Right renal cortex interstitium (tissue), 3 donors: ENCODE data around the gene PCDHB12. TPM values are rescaled to one million over a fixed set of nuclear protein-coding genes. Genes with fewer than 3 reads are reported as not detected.

ENCODE experiments used
- DNase-seq, 3 donors: peaks; one replicate each; pipeline ENCODE4 v3.0.0-alpha.2; 2013; ENCODE audit warnings: low read depth in 3 of 3, low spot score in 2 of 3
- polyA plus RNA-seq, 3 donors: library from polyadenylated mRNA; unstranded; fragments of 120-200 nt; gene quantifications; one replicate each; pipeline ENCODE4 v1.2.1, GENCODE V29; 2013; ENCODE audit not compliant: insufficient read length in 3 of 3

The PCDHB12 gene
- polyA plus RNA-seq, 3 donors = 4.7 to 5.8 (median 4.8) TPM

- DNase-seq = no peak
Measured at GRCh38 chr5:141260458-141261237, 52.1 kb downstream of the PCDHB12 start.

GRCh38 chr5:141261238-141261546 is 52.7 kb downstream of the PCDHB12 start:
- DNase-seq = no peak

Other genes with a start within 250 kb of the PCDHB12 start
- gene PCDHAC2, start 242.2 kb upstream of the PCDHB12 start, polyA plus RNA-seq = under 1 TPM; 0.36 to 0.65 (median 0.61) TPM
- under 1 TPM; 0.06 to 0.08 (median 0.08) TPM for gene PCDHB1, start 157.3 kb upstream of the PCDHB12 start, polyA plus RNA-seq
- gene PCDHB2, start 114.1 kb upstream of the PCDHB12 start, polyA plus RNA-seq = 1 to 10 TPM; 3.8 to 7.9 (median 6.0) TPM
- gene PCDHB3, start 108.2 kb upstream of the PCDHB12 start, polyA plus RNA-seq = 1 to 10 TPM; 2.6 to 4.0 (median 3.4) TPM
- 1 to 10 TPM; 1.8 to 2.9 (median 1.9) TPM for gene PCDHB4, start 86.9 kb upstream of the PCDHB12 start, polyA plus RNA-seq
- 1 to 10 TPM; 6.6 to 8.5 (median 8.1) TPM for gene PCDHB5, start 73.5 kb upstream of the PCDHB12 start, polyA plus RNA-seq
- 1 to 10 TPM; 2.2 to 3.8 (median 3.2) TPM for gene PCDHB6, start 58.7 kb upstream of the PCDHB12 start, polyA plus RNA-seq
- gene PCDHB7, start 36.1 kb upstream of the PCDHB12 start, polyA plus RNA-seq = 1 to 10 TPM; 4.7 to 5.5 (median 5.3) TPM
- gene PCDHB8, start 30.9 kb upstream of the PCDHB12 start, polyA plus RNA-seq = 1 to 10 TPM; 1.5 to 4.2 (median 3.2) TPM
- gene PCDHB16, start 26.3 kb upstream of the PCDHB12 start, polyA plus RNA-seq = 1 to 10 TPM; 3.6 to 7.2 (median 5.0) TPM
- gene PCDHB9, start 21.6 kb upstream of the PCDHB12 start, polyA plus RNA-seq = 1 to 10 TPM; 4.3 to 5.0 (median 4.9) TPM
- gene PCDHB10, start 16.4 kb upstream of the PCDHB12 start, polyA plus RNA-seq = 1 to 10 TPM; 5.6 to 9.2 (median 7.9) TPM
- gene PCDHB11, start 9.1 kb upstream of the PCDHB12 start, polyA plus RNA-seq = 1 to 10 TPM; 4.3 to 6.0 (median 5.6) TPM
- 1 to 10 TPM; 5.4 to 6.3 (median 5.6) TPM for gene PCDHB13, start 5.2 kb downstream of the PCDHB12 start, polyA plus RNA-seq
- gene PCDHB14, start 14.6 kb downstream of the PCDHB12 start, polyA plus RNA-seq = 10 to 100 TPM in 1 of 3 donors, 1 to 10 TPM in 2; 7.2 to 10.5 (median 8.5) TPM
- 10 to 100 TPM; 11.3 to 17.3 (median 15.4) TPM for gene PCDHB15, start 36.7 kb downstream of the PCDHB12 start, polyA plus RNA-seq
- gene SLC25A2, start 95.3 kb downstream of the PCDHB12 start, polyA plus RNA-seq = not detected
- gene TAF7, start 112.1 kb downstream of the PCDHB12 start, polyA plus RNA-seq = 100 to 1,000 TPM; 178 to 194 (median 190) TPM
- gene PCDHGA1, start 121.8 kb downstream of the PCDHB12 start, polyA plus RNA-seq = 1 to 10 TPM in 1 of 3 donors, under 1 TPM in 2; 0.78 to 1.2 (median 0.92) TPM
- 1 to 10 TPM; 6.0 to 7.0 (median 6.8) TPM for gene PCDHGA2, start 130.0 kb downstream of the PCDHB12 start, polyA plus RNA-seq
- 1 to 10 TPM; 2.4 to 4.3 (median 3.1) TPM for gene PCDHGA3, start 135.1 kb downstream of the PCDHB12 start, polyA plus RNA-seq
- gene PCDHGB1, start 141.4 kb downstream of the PCDHB12 start, polyA plus RNA-seq = 1 to 10 TPM; 1.3 to 2.1 (median 1.9) TPM
- 1 to 10 TPM; 2.2 to 3.2 (median 2.2) TPM for gene PCDHGA4, start 146.3 kb downstream of the PCDHB12 start, polyA plus RNA-seq
- 1 to 10 TPM; 3.2 to 3.9 (median 3.9) TPM for gene PCDHGB2, start 151.3 kb downstream of the PCDHB12 start, polyA plus RNA-seq
- gene PCDHGA5, start 155.4 kb downstream of the PCDHB12 start, polyA plus RNA-seq = 1 to 10 TPM; 2.2 to 2.8 (median 2.4) TPM
- 1 to 10 TPM; 1.4 to 2.6 (median 1.7) TPM for gene PCDHGB3, start 161.5 kb downstream of the PCDHB12 start, polyA plus RNA-seq
- 1 to 10 TPM; 4.2 to 7.8 (median 5.8) TPM for gene PCDHGA6, start 165.2 kb downstream of the PCDHB12 start, polyA plus RNA-seq
- 1 to 10 TPM; 1.6 to 2.3 (median 2.2) TPM for gene PCDHGA7, start 174.0 kb downstream of the PCDHB12 start, polyA plus RNA-seq
- 1 to 10 TPM; 5.3 to 6.0 (median 5.5) TPM for gene PCDHGB4, start 179.0 kb downstream of the PCDHB12 start, polyA plus RNA-seq
- gene PCDHGA8, start 183.9 kb downstream of the PCDHB12 start, polyA plus RNA-seq = under 1 TPM; 0.29 to 0.40 (median 0.30) TPM
- gene PCDHGB5, start 189.2 kb downstream of the PCDHB12 start, polyA plus RNA-seq = 1 to 10 TPM; 7.8 to 9.7 (median 8.3) TPM
- 1 to 10 TPM; 4.9 to 6.0 (median 5.3) TPM for gene PCDHGA9, start 194.1 kb downstream of the PCDHB12 start, polyA plus RNA-seq
- gene PCDHGB6, start 199.3 kb downstream of the PCDHB12 start, polyA plus RNA-seq = 1 to 10 TPM; 6.6 to 8.2 (median 6.8) TPM
- gene PCDHGA10, start 204.3 kb downstream of the PCDHB12 start, polyA plus RNA-seq = 1 to 10 TPM; 3.1 to 3.5 (median 3.2) TPM
- gene PCDHGB7, start 209.0 kb downstream of the PCDHB12 start, polyA plus RNA-seq = 10 to 100 TPM; 12.4 to 16.9 (median 14.0) TPM
- 1 to 10 TPM; 4.4 to 4.7 (median 4.7) TPM for gene PCDHGA11, start 212.3 kb downstream of the PCDHB12 start, polyA plus RNA-seq
- 1 to 10 TPM in 2 of 3 donors, under 1 TPM in 1; 0.94 to 1.4 (median 1.3) TPM for gene PCDHGA12, start 221.8 kb downstream of the PCDHB12 start, polyA plus RNA-seq